ENCODE measurements around the gene GRIP1.
"Not testable (repeated sequence)": the region's sequence is repeated elsewhere in the genome, so short reads cannot be mapped to it uniquely, and the experiment has no call there.

The GRIP1 gene

GRCh38 chr12:66309606-66310005, 369.3 kb downstream of the GRIP1 start:
- no peak for DNase-seq

- DNase-seq: no peak
Measured at GRCh38 chr12:66304296-66304900, 374.5 kb downstream of the GRIP1 start.

- not testable (repeated sequence) for DNase-seq
Measured at GRCh38 chr12:66303316-66303804, 375.5 kb downstream of the GRIP1 start.

DNA sequence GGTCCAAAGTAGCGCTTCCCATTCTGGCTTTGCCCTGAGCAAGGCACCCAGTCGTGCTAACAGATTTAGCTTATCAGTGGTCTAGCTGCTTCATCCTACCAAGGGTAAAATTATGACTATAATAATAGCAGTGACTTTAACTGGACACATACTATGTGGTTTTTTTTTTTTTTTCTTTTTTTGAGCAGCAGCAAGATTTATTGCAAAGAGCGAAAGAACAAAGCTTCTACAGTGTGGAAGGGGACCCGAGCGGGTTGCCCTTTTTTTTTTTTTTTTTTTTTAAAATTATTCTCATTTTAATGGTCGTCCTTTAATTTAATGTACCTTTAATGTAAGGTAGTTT, 376.1 kb downstream of the GRIP1 start:
- DNase-seq: no peak

- DNase-seq: peak; percentile 93
Measured at GRCh38 chr12:66301944-66302826, 376.7 kb downstream of the GRIP1 start, which contains the start of gene HELB. Gene HELB (plus strand): TSS chr12:66302493. CDS start chr12:66302604, 111 bp downstream.

GRCh38 chr12:66297923-66298322, 381.0 kb downstream of the GRIP1 start:
- DNase-seq: no peak

Measured in T1000 (cell line).